ENCODE results near the gene ACP2.
A peak's percentile ranks its signal among the peaks of the same experiment; 100 is the strongest.

ACP2 gene

DNA sequence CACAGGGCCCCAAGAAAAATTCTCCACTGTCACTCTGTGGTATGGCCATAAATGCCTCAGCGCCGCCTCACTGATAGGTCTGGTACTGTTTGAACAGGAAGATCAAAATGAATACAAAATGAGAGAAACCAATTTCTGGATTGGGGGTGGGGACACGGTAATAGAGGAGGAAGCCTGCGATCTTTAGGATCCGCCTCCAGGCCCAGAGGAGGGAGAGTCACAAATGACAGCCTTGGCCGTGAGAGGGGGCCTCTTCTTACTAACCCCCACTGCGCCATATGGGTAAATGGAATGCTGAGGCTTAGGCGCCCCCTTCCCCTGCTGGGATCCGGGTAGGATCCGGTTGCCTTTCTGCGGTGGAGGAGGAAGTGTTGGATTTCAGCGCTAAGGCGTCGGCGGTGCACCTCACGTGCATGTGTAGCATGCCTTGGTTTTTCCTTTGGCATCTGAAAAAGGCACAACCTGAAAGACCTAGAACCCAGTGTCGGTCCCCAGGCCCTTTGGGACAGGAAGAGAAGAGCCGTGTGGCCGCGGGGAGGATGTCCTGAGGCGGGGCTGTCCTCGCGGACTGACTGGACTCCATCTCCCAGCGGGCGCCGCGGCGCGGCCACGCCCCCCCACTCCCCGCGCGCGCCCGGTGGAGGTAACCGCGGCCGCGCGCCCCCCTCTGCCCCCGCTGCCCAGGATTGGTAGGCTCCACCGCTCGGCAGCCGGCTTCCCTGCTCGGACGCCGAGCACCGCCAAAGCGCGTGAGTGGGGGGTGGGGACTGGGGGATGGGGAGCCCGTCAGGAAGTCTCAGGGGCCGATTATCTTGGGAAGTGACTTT lies 20.6 kb upstream of the ACP2 start:
- peak; percentile 14 for FAIRE-seq
- DNase-seq (ENCODE audit: insufficient read length, low spot score), result peak; percentile 83

- DNase-seq (ENCODE audit: insufficient read length, low spot score) (no peak), FAIRE-seq (no peak)
Measured at GRCh38 chr11:47268448-47269001, 19.9 kb upstream of the ACP2 start.

DNA sequence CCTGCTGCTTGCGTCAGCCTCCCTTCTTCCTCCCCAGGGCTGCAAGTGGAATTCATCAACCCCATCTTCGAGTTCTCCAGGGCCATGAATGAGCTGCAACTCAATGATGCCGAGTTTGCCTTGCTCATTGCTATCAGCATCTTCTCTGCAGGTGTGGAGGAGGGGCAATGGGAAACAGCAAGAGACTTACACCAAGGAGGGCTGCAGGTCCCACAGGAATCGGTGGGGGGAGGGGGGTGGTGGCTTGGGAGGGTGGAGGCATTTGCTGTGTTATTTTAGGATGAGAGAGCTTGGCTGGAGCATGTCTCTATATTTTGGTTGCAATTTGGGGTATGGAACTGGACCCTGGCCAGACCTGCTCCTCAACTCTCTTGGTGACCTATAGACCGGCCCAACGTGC lies 19.3 kb upstream of the ACP2 start:
- no peak for FAIRE-seq
- DNase-seq (ENCODE audit: insufficient read length, low spot score), result no peak

- no peak for FAIRE-seq
Measured at GRCh38 chr11:47264521-47264920, 15.9 kb upstream of the ACP2 start.

GRCh38 chr11:47264119-47264518 lies 15.5 kb upstream of the ACP2 start:
- FAIRE-seq, result no peak

More at GRCh38 chr11:47264521-47264920, 15.9 kb upstream of the ACP2 start:
- no peak for DNase-seq (ENCODE audit: insufficient read length, low spot score)

GRCh38 chr11:47261291-47261800 lies 12.7 kb upstream of the ACP2 start:
- DNase-seq (ENCODE audit: insufficient read length, low spot score) (no peak), FAIRE-seq (no peak)

More at GRCh38 chr11:47264119-47264518, 15.5 kb upstream of the ACP2 start:
- no peak for DNase-seq (ENCODE audit: insufficient read length, low spot score)

- FAIRE-seq, result no peak
- DNase-seq (ENCODE audit: insufficient read length, low spot score), result no peak
Measured at GRCh38 chr11:47260366-47260765, 11.8 kb upstream of the ACP2 start.

DNA sequence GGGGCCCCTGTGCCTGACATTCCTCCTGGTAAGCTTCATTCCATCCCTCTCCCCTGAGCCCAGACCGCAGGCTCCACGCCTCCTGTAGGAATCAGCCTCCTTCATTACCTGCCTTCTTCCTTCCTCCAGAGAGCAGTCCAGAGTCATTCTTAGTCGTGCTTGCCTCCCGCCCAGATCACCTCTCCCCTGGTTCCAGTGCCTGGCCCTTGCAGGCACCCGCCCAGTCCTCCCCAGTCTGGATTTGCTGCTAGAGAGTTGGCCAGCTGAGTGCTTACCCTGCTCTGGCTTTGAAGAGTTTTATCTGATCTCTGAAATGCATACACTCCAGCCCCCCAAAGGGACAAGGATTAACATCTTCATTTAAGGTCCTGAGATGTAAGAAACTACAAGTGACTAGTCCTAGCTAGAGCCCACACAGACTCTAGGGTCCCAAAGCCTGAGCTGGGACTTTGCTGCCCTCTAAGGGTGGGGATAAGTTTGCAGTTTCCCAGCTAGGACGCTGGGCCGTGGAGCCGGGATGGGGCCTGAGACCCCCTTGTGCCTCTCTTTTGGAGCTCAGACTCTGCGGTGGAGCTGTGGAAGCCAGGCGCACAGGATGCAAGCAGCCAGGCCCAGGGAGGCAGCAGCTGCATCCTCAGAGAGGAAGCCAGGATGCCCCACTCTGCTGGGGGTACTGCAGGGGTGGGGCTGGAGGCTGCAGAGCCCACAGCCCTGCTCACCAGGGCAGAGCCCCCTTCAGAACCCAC lies 10.8 kb upstream of the ACP2 start:
- peak; percentile 51 for FAIRE-seq
- no peak for DNase-seq (ENCODE audit: insufficient read length, low spot score)

DNA sequence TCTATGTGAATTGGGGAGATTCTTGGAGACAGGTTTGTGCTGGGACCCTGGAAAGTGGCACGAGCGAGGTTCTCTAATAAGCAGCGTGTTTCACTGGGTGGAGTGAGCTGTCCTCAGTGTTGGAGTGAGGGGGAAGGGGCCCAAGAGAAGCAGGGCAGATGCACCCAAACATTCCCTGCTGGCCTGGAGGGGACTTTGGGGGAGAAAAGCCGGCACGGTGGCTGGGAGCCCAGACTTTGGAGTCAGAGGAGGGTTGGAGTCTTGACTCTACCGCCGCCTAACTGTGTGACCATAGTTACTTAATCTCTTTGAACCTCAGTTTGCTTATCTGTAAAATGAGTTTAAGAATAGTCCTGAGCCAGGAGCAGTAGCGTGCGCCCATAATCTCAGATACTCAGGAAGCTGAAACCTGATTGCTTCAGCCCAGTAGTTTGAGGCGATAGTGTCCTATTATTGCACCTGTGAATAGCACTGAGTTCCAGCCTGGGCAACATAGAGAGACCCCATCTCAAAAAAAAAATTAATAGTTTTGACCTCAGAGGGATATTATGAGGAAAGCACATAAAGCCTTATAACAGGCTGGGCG lies 9.8 kb upstream of the ACP2 start:
- FAIRE-seq, result no peak
- DNase-seq (ENCODE audit: insufficient read length, low spot score), result no peak

DNA sequence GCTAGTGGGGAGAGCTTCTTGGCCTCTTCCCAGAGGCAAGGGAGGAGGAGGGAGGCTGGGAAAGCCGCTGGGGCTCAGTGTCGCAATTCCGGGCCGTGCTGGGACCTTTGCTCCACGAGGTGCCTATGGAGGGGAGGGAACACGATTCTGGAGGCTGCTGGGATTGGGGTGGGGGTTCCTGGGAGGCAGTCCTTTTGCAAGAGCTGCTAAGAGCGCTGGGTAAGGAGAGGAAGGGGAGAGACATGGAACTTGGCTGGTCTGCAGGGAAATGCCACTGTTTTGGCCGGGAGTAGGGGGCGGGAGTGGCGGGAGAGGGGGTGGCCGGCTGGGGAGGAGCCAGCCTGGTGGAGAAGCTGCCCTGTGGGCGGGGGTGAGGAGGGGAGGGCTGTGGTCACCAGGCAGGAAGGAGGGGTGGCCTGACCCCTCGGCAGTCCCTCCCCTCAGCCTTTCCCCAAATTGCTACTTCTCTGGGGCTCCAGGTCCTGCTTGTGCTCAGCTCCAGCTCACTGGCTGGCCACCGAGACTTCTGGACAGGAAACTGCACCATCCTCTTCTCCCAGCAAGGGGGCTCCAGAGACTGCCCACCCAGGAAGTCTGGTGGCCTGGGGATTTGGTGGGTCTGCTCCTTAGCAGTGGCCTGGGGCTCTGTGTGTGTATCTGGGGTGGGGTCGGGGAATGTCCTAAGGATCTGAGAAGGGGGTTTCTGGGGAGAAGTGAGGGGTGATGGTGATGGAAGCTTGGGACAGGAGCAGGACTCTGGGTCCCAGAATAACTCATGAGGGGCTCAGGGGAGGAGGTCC lies 9.1 kb upstream of the ACP2 start, which contains the start of gene NR1H3:
TSS of gene NR1H3 (plus strand) at position 480 of the 800 bp plus-strand sequence. CDS start 1,221 bp downstream, outside the sequence.
- DNase-seq (ENCODE audit: insufficient read length, low spot score) (no peak), FAIRE-seq (no peak)

GRCh38 chr11:47257177-47257516 lies 8.5 kb upstream of the ACP2 start:
- FAIRE-seq (no peak), DNase-seq (ENCODE audit: insufficient read length, low spot score) (no peak)

- FAIRE-seq, result no peak
- no peak for DNase-seq (ENCODE audit: insufficient read length, low spot score)
Measured at GRCh38 chr11:47256374-47256773, 7.8 kb upstream of the ACP2 start.

DNA sequence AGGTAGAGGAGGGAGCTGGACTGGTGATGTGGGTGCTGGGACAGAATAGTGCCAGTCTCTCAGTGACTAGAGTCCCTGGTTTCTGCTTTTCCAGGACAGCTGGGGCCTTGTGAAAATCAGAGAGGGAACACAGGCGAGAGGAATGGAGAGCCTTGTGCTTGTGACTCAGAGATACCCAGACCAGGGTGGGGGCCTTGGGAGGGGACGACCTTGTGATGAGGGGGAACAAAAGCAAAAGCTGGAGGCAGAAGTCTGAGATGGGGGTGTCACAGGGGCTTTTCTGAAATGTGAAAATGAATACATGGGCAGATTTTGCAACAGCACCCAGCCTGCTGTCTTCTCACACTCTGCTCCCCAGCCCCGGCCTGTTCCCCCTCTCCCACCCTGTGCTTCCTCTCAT lies 5.8 kb upstream of the ACP2 start:
- FAIRE-seq (no peak), DNase-seq (ENCODE audit: insufficient read length, low spot score) (no peak)

DNA sequence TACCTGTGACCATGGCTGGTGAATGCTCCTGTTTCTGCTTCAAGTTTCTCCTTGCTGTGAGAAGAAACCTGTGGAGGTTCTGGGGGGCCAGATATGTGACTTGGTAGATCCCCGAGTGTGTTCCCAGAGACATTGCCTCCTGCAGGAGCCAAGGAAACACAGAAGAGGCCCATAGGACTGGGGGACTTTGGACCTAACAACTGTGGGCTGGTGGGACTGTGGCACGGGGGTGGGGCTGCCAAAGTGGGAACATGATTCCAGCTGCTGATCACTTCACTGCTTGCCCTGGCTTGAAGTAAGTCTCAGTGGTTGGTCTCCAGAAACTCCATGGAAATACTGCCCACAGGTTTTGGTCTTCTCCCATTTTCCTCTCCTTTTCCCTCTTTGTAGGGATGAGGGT lies 5.0 kb upstream of the ACP2 start:
- DNase-seq (ENCODE audit: insufficient read length, low spot score) (no peak), FAIRE-seq (no peak)

DNA sequence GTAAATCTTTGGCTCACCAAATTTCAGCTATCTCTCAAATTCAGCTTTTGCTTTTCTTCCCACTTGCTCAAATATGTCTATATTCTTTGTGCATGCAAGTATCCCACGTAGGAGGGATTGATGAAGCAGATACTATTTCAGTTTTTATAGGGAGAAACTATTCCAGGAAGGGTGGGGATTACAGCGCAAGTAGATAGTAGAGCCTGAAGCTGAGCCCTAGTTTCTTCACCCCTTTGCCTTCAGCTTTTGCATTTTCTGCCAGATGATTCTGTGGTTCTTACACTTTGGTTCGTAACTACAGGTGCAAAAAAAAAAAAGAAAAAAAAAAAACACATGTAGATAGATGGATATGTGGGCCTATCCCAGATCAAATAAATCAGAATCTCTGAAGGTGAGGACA lies 3.1 kb upstream of the ACP2 start:
- FAIRE-seq, result no peak
- DNase-seq (ENCODE audit: insufficient read length, low spot score), result no peak

DNA sequence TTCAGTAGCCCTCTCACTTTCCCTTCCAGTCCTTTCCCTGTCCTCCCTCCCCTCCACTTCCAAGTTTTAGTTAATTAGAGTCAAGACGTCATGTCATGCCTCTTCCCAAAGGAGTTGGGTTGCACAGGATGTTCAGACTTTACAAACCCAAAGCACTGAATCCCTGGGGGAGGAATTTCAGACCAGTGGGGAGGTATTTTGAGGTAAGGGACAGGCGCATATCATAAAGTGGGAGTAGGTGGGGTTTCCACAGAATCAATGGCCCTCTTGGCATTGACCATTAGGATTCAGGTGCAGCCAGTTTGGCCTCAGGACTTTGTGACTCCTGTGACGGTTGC lies 733 bp upstream of the ACP2 start:
- FAIRE-seq (no peak), DNase-seq (ENCODE audit: insufficient read length, low spot score) (no peak)

DNA sequence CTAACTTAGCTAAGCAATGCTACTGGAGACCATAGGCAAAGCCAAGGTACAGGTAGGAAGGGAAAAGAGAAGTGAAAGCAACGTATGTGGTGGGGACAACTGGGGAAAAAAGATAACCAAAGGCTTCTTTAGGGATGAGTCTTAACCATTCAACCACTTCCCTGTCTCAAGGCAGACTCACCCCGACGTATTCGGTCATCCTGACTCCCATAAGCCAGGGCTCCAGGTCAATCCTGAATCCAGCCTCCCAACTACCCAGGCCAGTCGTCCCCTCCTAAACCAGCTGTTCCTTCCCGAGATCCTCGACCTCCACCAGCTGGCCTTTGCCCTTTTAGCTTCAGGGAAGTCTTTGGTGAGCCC lies 330 bp downstream of the ACP2 start:
- DNase-seq (ENCODE audit: insufficient read length, low spot score), result no peak

DNA sequence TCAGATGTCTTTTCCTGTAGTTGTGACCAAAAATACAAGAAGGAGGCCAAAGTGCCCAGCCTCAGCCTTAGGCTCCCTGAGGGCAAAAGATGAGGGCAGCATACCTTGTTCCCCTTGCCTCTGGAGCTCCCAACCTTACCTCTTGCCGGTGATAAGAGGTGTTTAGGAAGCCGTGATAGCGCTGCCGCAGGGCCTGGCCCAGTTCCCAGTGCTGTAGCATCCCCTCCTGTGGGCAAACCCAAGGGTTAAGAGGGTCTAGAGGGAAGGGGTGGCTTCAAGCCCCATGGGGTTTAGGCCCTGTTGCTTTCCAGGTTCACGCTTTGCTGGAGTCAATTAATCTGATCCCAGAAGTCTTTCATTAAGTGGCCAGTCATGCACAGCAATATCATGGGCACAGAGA lies 1.1 kb downstream of the ACP2 start:
- FAIRE-seq (no peak), DNase-seq (ENCODE audit: insufficient read length, low spot score) (no peak)

More for the DNA sequence above, 330 bp downstream of the ACP2 start:
- peak; percentile 66 for FAIRE-seq

- DNase-seq (ENCODE audit: insufficient read length, low spot score), result no peak
- FAIRE-seq, result no peak
Measured at GRCh38 chr11:47245611-47246357, 2.8 kb downstream of the ACP2 start.
